A673 (cell line): ENCODE measurements around the gene CMTM2.

Source experiments
- CTCF ChIP-seq: fragments of 300-800, 200-600 bp; sonication (generic); conservative IDR thresholded peaks from 2 replicates; pipeline ENCODE4 v1.5.1; 2017; ENCODE audit warnings: low read depth, mild to moderate bottlenecking, antibody characterized with exemption, low read length, moderate library complexity, mixed read lengths
- EZH2 ChIP-seq: fragments of 200-600 bp; sonication (generic); IDR thresholded peaks from 2 replicates; pipeline ENCODE4 v1.6.1; 2017; ENCODE audit warnings: borderline replicate concordance, low read depth, mild to moderate bottlenecking, mixed read lengths, antibody characterized with exemption, low read length; ENCODE audit not compliant: poor library complexity, severe bottlenecking

GRCh38 chr16:66614161-66614802, 35.0 kb downstream of the CMTM2 start:
- TF ChIP-seq EZH2, result no peak
- TF ChIP-seq CTCF, result no peak
